ENCODE data around the gene RGS3.

RGS3 gene

GRCh38 chr9:113641100-113641885 is 177.8 kb downstream of the RGS3 start:
- ATAC-seq, result no peak

GRCh38 chr9:113644321-113644720 is 180.8 kb downstream of the RGS3 start:
- ATAC-seq, result no peak

GRCh38 chr9:113645227-113645977 is 181.9 kb downstream of the RGS3 start:
- no peak for ATAC-seq

GRCh38 chr9:113645978-113646253 is 182.4 kb downstream of the RGS3 start:
- ATAC-seq, result no peak

DNA sequence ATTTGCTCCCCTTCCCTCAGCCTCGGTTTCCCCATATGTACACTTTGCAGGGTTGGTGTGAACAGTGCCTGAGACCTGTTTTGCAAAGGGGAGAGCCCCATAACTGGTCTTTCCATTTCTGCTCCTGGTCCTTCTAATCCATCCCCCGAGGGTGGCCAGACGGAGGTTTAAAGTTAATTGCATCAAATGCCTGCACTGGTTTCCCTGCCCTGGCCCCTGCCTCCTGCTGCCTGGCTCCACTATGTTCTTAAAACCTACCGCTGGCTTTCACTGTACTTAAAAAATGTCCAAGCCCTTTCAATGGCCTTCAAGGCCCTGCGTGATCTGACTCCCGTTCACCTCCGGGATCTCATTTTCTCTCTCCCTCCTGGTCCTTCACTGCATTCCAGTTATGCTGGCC is 183.0 kb downstream of the RGS3 start:
- ATAC-seq, result no peak

Data from activated CD4-positive, CD25-positive, alpha-beta regulatory T cell treated with anti-CD3 and anti-CD28 coated beads, Interleukin-2, amount 50 U/mL, for 24 hours (primary cell).